Thyroid gland (tissue), 4 donors: ENCODE measurements around the gene TAB2. TPM values are rescaled to one million over a fixed set of nuclear protein-coding genes. Genes with fewer than 3 reads are reported as not detected.

Experiments
- DNase-seq, 2 donors: peaks; one replicate each; pipeline ENCODE4 v3.0.0-alpha.2; 2019
- H3K27ac ChIP-seq, 3 donors: fragments of 200-600 bp; sonication (generic); 1 replicate in 2 of 3; 2 replicates in 1 of 3; pipeline ENCODE4 v1.5.1; 2016 to 2019; ENCODE audit warnings: mild to moderate bottlenecking in 1 of 3, moderate library complexity in 1 of 3
- H3K27me3 ChIP-seq: fragments of 200-600 bp; sonication (generic); one replicate; pipeline ENCODE4 v1.5.1; 2019
- H3K36me3 ChIP-seq, 2 donors: fragments of 200-600 bp; sonication (generic); one replicate each; pipeline ENCODE4 v1.5.1; 2016 to 2019
- H3K4me1 ChIP-seq, 2 donors: fragments of 200-600 bp; sonication (generic); one replicate each; pipeline ENCODE4 v1.5.1; 2017 to 2019
- H3K4me3 ChIP-seq, 3 donors: fragments of 200-600 bp; sonication (generic); replicated peaks in 1 of 3; 1 replicate in 2 of 3; 2 replicates in 1 of 3; pipeline ENCODE4 v1.5.1; 2016; ENCODE audit warnings: mild to moderate bottlenecking in 1 of 3
- H3K9me3 ChIP-seq: fragments of 200-600 bp; sonication (generic); one replicate; pipeline ENCODE4 v1.5.1; 2017
- CTCF ChIP-seq, 6 experiments: fragments of 200-600 bp in 3 of 6; fragments of 450-650 bp in 3 of 6; sonication (generic) in 3 of 6; IDR thresholded peaks; one replicate each; pipeline ENCODE4 v1.5.1; 2016 to 2019; ENCODE audit warnings: antibody characterized with exemption in 6 of 6, mild to moderate bottlenecking in 2 of 6, inconsistent platforms in 1 of 6, moderate library complexity in 1 of 6
- POLR2A ChIP-seq, 2 donors: fragments of 450-650 bp; IDR thresholded peaks; one replicate each; pipeline ENCODE4 v1.6.1; 2017; ENCODE audit warnings: antibody characterized with exemption in 2 of 2, mild to moderate bottlenecking in 2 of 2, moderate library complexity in 1 of 2
- WGBS, 2 donors: methylation state at CpG; one replicate each; pipeline ENCODE4 v1.1.5; 2017; 5-methylcytosine and 5-hydroxymethylcytosine counted together
- intact Hi-C: fragments of 100-400 bp; cut with DNase I; formaldehyde crosslinking; loops from one replicate; pipeline ENCODE4 v1.15.1; 2023
- total RNA-seq, 4 donors: library from RNA; depleted of rRNA; stranded (reverse); fragments of >200 nt; gene quantifications; one replicate each; pipeline ENCODE4 v1.2.3, GENCODE V29; 2016

Gene TAB2
- total RNA-seq, 4 donors from 2014 or later = 58.5 to 74.3 (median 64.7) TPM

GRCh38 chr6:149363154-149363553, 45.6 kb downstream of the TAB2 start:
- peaks cover 0 to 13% of the 10 kb centered on the region in 2 donors for H3K4me1 ChIP-seq
- no peaks in the 10 kb centered on the region for H3K36me3 ChIP-seq
- H3K4me3 ChIP-seq = no peak overlapping the region
- 86 to 95% methylated on average over 1 of the region's 1 CpG for WGBS, 2 donors
- H3K27ac ChIP-seq = no peak overlapping the region
- intact Hi-C loops = no loop called here
- no peak for DNase-seq
- H3K27me3 ChIP-seq = no peaks in the 10 kb centered on the region
- TF ChIP-seq CTCF (IDR thresholded peaks at IDR 0.05) = no peak
- TF ChIP-seq POLR2A (IDR thresholded peaks at IDR 0.05) = no peak
- H3K9me3 ChIP-seq = no peaks in the 10 kb centered on the region

- WGBS, 2 donors = 90 to 91% methylated on average over 2 of the region's 2 CpGs
- Histone ChIP-seq H3K27me3 (no peaks in the 10 kb centered on the region), H3K4me1 (peaks cover 0 to 13% of the 10 kb centered on the region in 2 donors), H3K36me3 (no peaks in the 10 kb centered on the region), H3K9me3 (no peaks in the 10 kb centered on the region), H3K4me3 (no peak overlapping the region), H3K27ac (no peak overlapping the region)
- intact Hi-C loops = no loop called here
- DNase-seq = no peak
- no peak for TF ChIP-seq CTCF (IDR thresholded peaks at IDR 0.05)
- TF ChIP-seq POLR2A (IDR thresholded peaks at IDR 0.05) = no peak
Observed at GRCh38 chr6:149364557-149364956, 47.0 kb downstream of the TAB2 start.

GRCh38 chr6:149365197-149365596, 47.7 kb downstream of the TAB2 start:
- H3K27ac ChIP-seq = no peak overlapping the region
- H3K4me1 ChIP-seq = peaks cover 0 to 13% of the 10 kb centered on the region in 2 donors
- no peak overlapping the region for H3K4me3 ChIP-seq
- DNase-seq = no peak
- intact Hi-C loops = no loop called here
- no peaks in the 10 kb centered on the region for H3K36me3 ChIP-seq
- H3K9me3 ChIP-seq = no peaks in the 10 kb centered on the region
- TF ChIP-seq POLR2A (IDR thresholded peaks at IDR 0.05) (no peak), CTCF (IDR thresholded peaks at IDR 0.05) (no peak)
- H3K27me3 ChIP-seq = no peaks in the 10 kb centered on the region

GRCh38 chr6:149366267-149366921, 48.9 kb downstream of the TAB2 start:
- Histone ChIP-seq H3K36me3 (no peaks in the 10 kb centered on the region), H3K4me1 (peaks cover 0 to 13% of the 10 kb centered on the region in 2 donors), H3K27me3 (no peaks in the 10 kb centered on the region), H3K4me3 (no peak overlapping the region), H3K27ac (no peak overlapping the region), H3K9me3 (no peaks in the 10 kb centered on the region)
- 73 to 79% methylated on average over 4 of the region's 4 CpGs for WGBS, 2 donors
- DNase-seq = no peak
- TF ChIP-seq POLR2A (IDR thresholded peaks at IDR 0.05) = no peak
- TF ChIP-seq CTCF (IDR thresholded peaks at IDR 0.05) = no peak
- intact Hi-C loops = no loop called here

GRCh38 chr6:149368065-149368464, 50.6 kb downstream of the TAB2 start:
- intact Hi-C loops = no loop called here
- 89 to 92% methylated on average over 1 of the region's 1 CpG for WGBS, 2 donors
- no peaks in the 10 kb centered on the region for H3K9me3 ChIP-seq
- no peaks in the 10 kb centered on the region for H3K27me3 ChIP-seq
- peaks cover 0 to 10% of the 10 kb centered on the region in 2 donors for H3K4me1 ChIP-seq
- no peak for TF ChIP-seq POLR2A (IDR thresholded peaks at IDR 0.05)
- TF ChIP-seq CTCF (IDR thresholded peaks at IDR 0.05) = no peak
- no peak overlapping the region for H3K4me3 ChIP-seq
- H3K36me3 ChIP-seq = no peaks in the 10 kb centered on the region
- no peak overlapping the region for H3K27ac ChIP-seq
- DNase-seq = no peak
